ENCODE data around the gene ALDH4A1.

The ALDH4A1 gene

GRCh38 chr1:18883636-18884418 is 18.5 kb downstream of the ALDH4A1 start:
- H3K4me3 ChIP-seq (ENCODE audit: low read depth, low read length): no peak overlapping the region
- no peaks in the 10 kb centered on the region for H3K36me3 ChIP-seq
- H3K9me3 ChIP-seq: no peaks in the 10 kb centered on the region
- peak; percentile 80 for TF ChIP-seq CTCF (IDR thresholded peaks at IDR 0.05; ENCODE audit: low read depth, low read length)
- no peaks in the 10 kb centered on the region for H3K27me3 ChIP-seq
- peak; percentile 73 for DNase-seq
- H3K4me1 ChIP-seq: 0 out of 2 replicates have a peak, but pooled peaks cover 2% of the 10 kb centered on the region

- no peak for TF ChIP-seq CTCF (IDR thresholded peaks at IDR 0.05; ENCODE audit: low read depth, low read length)
- H3K4me3 ChIP-seq (ENCODE audit: low read depth, low read length): no peak overlapping the region
- no peaks in the 10 kb centered on the region for H3K36me3 ChIP-seq
- H3K9me3 ChIP-seq: no peaks in the 10 kb centered on the region
- no peaks in the 10 kb centered on the region for H3K27me3 ChIP-seq
- no peak for DNase-seq
- H3K4me1 ChIP-seq: 0 out of 2 replicates have a peak, but pooled peaks cover 2% of the 10 kb centered on the region
Observed at GRCh38 chr1:18883079-18883478, 19.3 kb downstream of the ALDH4A1 start.

GRCh38 chr1:18882486-18882885 is 19.9 kb downstream of the ALDH4A1 start:
- no peak for TF ChIP-seq CTCF (IDR thresholded peaks at IDR 0.05; ENCODE audit: low read depth, low read length)
- H3K36me3 ChIP-seq: no peaks in the 10 kb centered on the region

GRCh38 chr1:18881642-18882431 is 20.5 kb downstream of the ALDH4A1 start:
- Histone ChIP-seq H3K27me3 (no peaks in the 10 kb centered on the region), H3K4me3 (ENCODE audit: low read depth, low read length) (no peak overlapping the region), H3K4me1 (0 out of 2 replicates have a peak, but pooled peaks cover 2% of the 10 kb centered on the region), H3K9me3 (no peaks in the 10 kb centered on the region), H3K36me3 (no peaks in the 10 kb centered on the region)
- no peak for DNase-seq
- no peak for TF ChIP-seq CTCF (IDR thresholded peaks at IDR 0.05; ENCODE audit: low read depth, low read length)

More at GRCh38 chr1:18882486-18882885, 19.9 kb downstream of the ALDH4A1 start:
- DNase-seq: no peak
- Histone ChIP-seq H3K9me3 (no peaks in the 10 kb centered on the region), H3K4me3 (ENCODE audit: low read depth, low read length) (no peak overlapping the region), H3K4me1 (0 out of 2 replicates have a peak, but pooled peaks cover 2% of the 10 kb centered on the region), H3K27me3 (no peaks in the 10 kb centered on the region)

- no peak overlapping the region for H3K4me3 ChIP-seq (ENCODE audit: low read depth, low read length)
- no peaks in the 10 kb centered on the region for H3K27me3 ChIP-seq
- no peak for DNase-seq
- TF ChIP-seq CTCF (IDR thresholded peaks at IDR 0.05; ENCODE audit: low read depth, low read length): no peak
- 0 out of 2 replicates have a peak, but pooled peaks cover 2% of the 10 kb centered on the region for H3K4me1 ChIP-seq
- no peaks in the 10 kb centered on the region for H3K9me3 ChIP-seq
- H3K36me3 ChIP-seq: no peaks in the 10 kb centered on the region
Observed at GRCh38 chr1:18881164-18881563, 21.2 kb downstream of the ALDH4A1 start.

All from BE2C (cell line).